CD4-positive, alpha-beta memory T cell (primary cell): Measurements from ENCODE around the gene SIRT4. TPM values are rescaled to one million over a fixed set of nuclear protein-coding genes. Genes with fewer than 3 reads are reported as not detected.
"Not testable (repeated sequence)": the region's sequence is repeated elsewhere in the genome, so short reads cannot be mapped to it uniquely, and the experiment has no call there.

Experiments
- CTCF ChIA-PET: fragments of 350-600 bp; sonication (Branson Sonifier 250); formaldehyde crosslinking; loops from one replicate; lab custom pipeline; 2021; ENCODE audit warnings: inconsistent platforms; ENCODE audit not compliant: partially characterized antibody; lab: Charles Lee
- POLR2A ChIA-PET: fragments of 350-600 bp; sonication (Branson Sonifier 250); formaldehyde crosslinking; loops from one replicate; lab custom pipeline; 2021; ENCODE audit not compliant: partially characterized antibody; lab: Charles Lee
- DNase-seq, 5 donors: peaks; one replicate each; pipeline versions ENCODE4 v3.0.0 to v3.0.0-alpha.2; 2020 to 2022; ENCODE audit warnings: mixed read lengths in 1 of 5
- H3K27ac ChIP-seq: one replicate; pipeline ENCODE4 v1.7.0; 2013; ENCODE audit warnings: low read depth, low read length
- H3K27me3 ChIP-seq: 2 replicates; pipeline ENCODE4 v1.7.0; 2013; ENCODE audit warnings: mild to moderate bottlenecking, low read length, moderate library complexity; ENCODE audit not compliant: insufficient read depth
- H3K36me3 ChIP-seq: 2 replicates; pipeline ENCODE4 v1.7.0; 2013; ENCODE audit warnings: mild to moderate bottlenecking, low read length, moderate library complexity; ENCODE audit not compliant: insufficient read depth
- H3K4me1 ChIP-seq: 2 replicates; pipeline ENCODE4 v1.7.0; 2013; ENCODE audit warnings: mild to moderate bottlenecking, low read length, moderate library complexity; ENCODE audit not compliant: insufficient read depth
- H3K4me3 ChIP-seq, 2 donors: one replicate each; pipeline ENCODE4 v1.7.0; 2013; ENCODE audit warnings: low read length in 2 of 2, mild to moderate bottlenecking in 1 of 2
- H3K9me3 ChIP-seq, 2 donors: one replicate each; pipeline ENCODE4 v1.7.0; 2013; ENCODE audit warnings: low read length in 2 of 2, control low read depth in 1 of 2; ENCODE audit not compliant: control insufficient read depth in 1 of 2
- H3K27ac Mint-ChIP-seq, 7 donors: one replicate each; pipeline ENCODE4 v1.8.0; 2020 to 2021; ENCODE audit warnings: mixed read lengths in 7 of 7, mild to moderate bottlenecking in 6 of 7, inconsistent platforms in 3 of 7, moderate library complexity in 3 of 7
- H3K27me3 Mint-ChIP-seq, 2 donors: one replicate each; pipeline ENCODE4 v1.8.0; 2020 to 2021; ENCODE audit warnings: mixed read lengths in 2 of 2
- H3K36me3 Mint-ChIP-seq, 2 donors: one replicate each; pipeline ENCODE4 v1.8.0; 2020 to 2021; ENCODE audit warnings: mixed read lengths in 2 of 2, inconsistent platforms in 1 of 2, mild to moderate bottlenecking in 1 of 2
- H3K4me1 Mint-ChIP-seq, 4 donors: one replicate each; pipeline ENCODE4 v1.8.0; 2020 to 2021; ENCODE audit warnings: mixed read lengths in 4 of 4, mild to moderate bottlenecking in 1 of 4
- H3K4me3 Mint-ChIP-seq, 8 donors: one replicate each; pipeline ENCODE4 v1.8.0; 2020 to 2021; ENCODE audit warnings: mixed read lengths in 8 of 8, mild to moderate bottlenecking in 7 of 8, moderate library complexity in 6 of 8, inconsistent platforms in 3 of 8
- H3K9me3 Mint-ChIP-seq, 8 donors: one replicate each; pipeline ENCODE4 v1.8.0; 2020 to 2021; ENCODE audit warnings: mixed read lengths in 8 of 8, mild to moderate bottlenecking in 5 of 8, inconsistent platforms in 3 of 8, moderate library complexity in 1 of 8
- intact Hi-C: fragments of 100-400 bp; cut with micrococcal nuclease; formaldehyde crosslinking; loops from one replicate; pipeline ENCODE4 v1.15.1; 2023
- polyA plus RNA-seq, 2 donors: library from polyadenylated mRNA; unstranded; fragments of 300-500 nt; fragmentation: Illumina TruSeq; gene quantifications; one replicate each; pipeline ENCODE4 v1.2.3, GENCODE V29; 2021
- total RNA-seq, 2 experiments: library from RNA; stranded (reverse); gene quantifications; one replicate each; pipeline ENCODE4 v1.2.3, GENCODE V29; 2021

SIRT4 gene, protein sequence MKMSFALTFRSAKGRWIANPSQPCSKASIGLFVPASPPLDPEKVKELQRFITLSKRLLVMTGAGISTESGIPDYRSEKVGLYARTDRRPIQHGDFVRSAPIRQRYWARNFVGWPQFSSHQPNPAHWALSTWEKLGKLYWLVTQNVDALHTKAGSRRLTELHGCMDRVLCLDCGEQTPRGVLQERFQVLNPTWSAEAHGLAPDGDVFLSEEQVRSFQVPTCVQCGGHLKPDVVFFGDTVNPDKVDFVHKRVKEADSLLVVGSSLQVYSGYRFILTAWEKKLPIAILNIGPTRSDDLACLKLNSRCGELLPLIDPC
- total RNA-seq: 1 to 10 TPM; 4.9 to 5.9 TPM
- polyA plus RNA-seq: 1 to 10 TPM in 1 of 2 donors, under 1 TPM in 1; 0.46 to 2.2 TPM

GRCh38 chr12:120301962-120302815 is at the start of gene SIRT4:
TSS of gene SIRT4 (plus strand) at chr12:120302321. CDS start at chr12:120303562, 1,241 bp downstream.
- peaks cover 6 to 10% (median 8%) of the 10 kb centered on the region in 4 donors for H3K4me1 Mint-ChIP-seq
- no peaks in the 10 kb centered on the region for H3K36me3 ChIP-seq
- peak within 1 kb of the TSS; percentile 93 to 98 (median 96) for H3K4me3 Mint-ChIP-seq
- peak within 1 kb of the TSS; percentile 65 to 94 for H3K4me3 ChIP-seq
- H3K27me3 Mint-ChIP-seq: no peaks in the 10 kb centered on the region
- CTCF ChIA-PET: interaction anchor here (0.6 to 3.9 kb wide), 23 partner anchors 8 to 257 kb away, joined by 3 to 69 read pairs (median 4); partner anchors contain the start of genes RNU4-1, RNU4-2, RPLP0 and SRSF9
- H3K36me3 Mint-ChIP-seq: peaks cover 0 to 2% of the 10 kb centered on the region in 2 donors
- peak within 1 kb of the TSS; percentile 77 to 95 (median 93) for H3K27ac Mint-ChIP-seq
- H3K27me3 ChIP-seq: no peaks in the 10 kb centered on the region
- H3K4me1 ChIP-seq: peaks cover 3% of the 10 kb centered on the region
- H3K9me3 Mint-ChIP-seq: no peaks in the 10 kb centered on the region
- POLR2A ChIA-PET: interaction anchor here (0.7 to 4.4 kb wide), 25 partner anchors 8 to 411 kb away, joined by 3 to 207 read pairs (median 4); partner anchors contain the start of genes COQ5, DYNLL1, PLA2G1B and POP5
- intact Hi-C loops: loop anchor here (1.0 kb wide), 2 partner anchors 9 to 15 kb away; partner anchors contain the start of gene RNU4-1
- DNase-seq: peak; percentile 87 to 91 (median 88)
- no peaks in the 10 kb centered on the region for H3K9me3 ChIP-seq
- peak within 1 kb of the TSS; percentile 62 for H3K27ac ChIP-seq

DNA sequence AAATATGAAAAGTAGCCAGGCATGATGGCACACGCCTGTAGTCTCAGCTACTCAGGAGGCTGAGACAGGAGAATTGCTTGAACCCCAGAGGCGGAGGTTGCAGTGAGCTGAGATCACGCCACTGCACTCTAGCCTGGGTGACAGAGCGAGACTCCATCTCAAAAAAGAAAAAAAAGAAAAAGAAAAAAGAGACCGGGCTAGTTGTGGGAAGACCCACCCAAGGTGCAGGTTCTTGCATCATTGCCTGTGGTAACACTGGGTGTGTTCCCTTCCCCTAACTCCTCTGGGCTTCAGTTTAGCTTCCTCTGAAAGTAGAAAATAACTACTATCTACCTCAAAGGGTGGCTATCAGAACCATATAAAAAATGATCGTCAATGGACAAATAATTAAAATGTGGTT is 48.8 kb upstream of the SIRT4 start:
- CTCF ChIA-PET: interaction anchor here (1.5 to 32.3 kb wide), 5 partner anchors 11 to 52 kb away, joined by 7 to 1075 read pairs (median 17); partner anchors contain the start of genes PXN and RPLP0
- intact Hi-C loops, H3K36me3 ChIP-seq, H3K27me3 Mint-ChIP-seq, H3K9me3 Mint-ChIP-seq, H3K27me3 ChIP-seq, H3K9me3 ChIP-seq: not testable (repeated sequence)
- Histone ChIP-seq H3K4me1 (peaks cover 99% of the 10 kb centered on the region), H3K27ac (peak overlapping the region; percentile 66), H3K4me3 (peak overlapping the region in 1 of 2 donors; percentile 33)
- peak; percentile 79 to 86 (median 82) for DNase-seq
- Mint-ChIP-seq H3K4me3 (peak overlapping the region; percentile 69 to 89 (median 80)), H3K36me3 (peaks cover 14 to 42% of the 10 kb centered on the region in 2 donors), H3K4me1 (peaks cover 68 to 96% (median 84%) of the 10 kb centered on the region in 4 donors), H3K27ac (peak overlapping the region; percentile 84 to 99 (median 97))
- POLR2A ChIA-PET: interaction anchor here (1.9 to 13.9 kb wide), 8 partner anchors 10 to 52 kb away, joined by 5 to 301 read pairs (median 60); partner anchors contain the start of genes PXN, RNU4-1, RNU4-2 and RPLP0

GRCh38 chr12:120254809-120255208 is 47.3 kb upstream of the SIRT4 start:
- Histone ChIP-seq H3K4me1 (peaks cover 99% of the 10 kb centered on the region), H3K27ac (peak overlapping the region; percentile 66), H3K9me3 (no peaks in the 10 kb centered on the region), H3K27me3 (no peaks in the 10 kb centered on the region), H3K36me3 (no peaks in the 10 kb centered on the region), H3K4me3 (no peak overlapping the region)
- intact Hi-C loops: no loop called here
- Mint-ChIP-seq H3K9me3 (peaks cover 0 to 3% (median 0%) of the 10 kb centered on the region in 8 donors), H3K27me3 (no peaks in the 10 kb centered on the region), H3K4me3 (peak overlapping the region in 7 of 8 donors; percentile 29 to 80 (median 68)), H3K27ac (peak overlapping the region; percentile 84 to 99 (median 97)), H3K4me1 (peaks cover 64 to 93% (median 79%) of the 10 kb centered on the region in 4 donors), H3K36me3 (peaks cover 13 to 43% of the 10 kb centered on the region in 2 donors)
- POLR2A ChIA-PET: interaction anchor here (9.9 to 13.9 kb wide), 4 partner anchors 9 to 53 kb away, joined by 94 to 301 read pairs (median 190); partner anchors contain the start of genes PXN, RNU4-1, RNU4-2 and RPLP0
- CTCF ChIA-PET: interaction anchor here (15.8 to 32.3 kb wide), 2 partner anchors 10 to 30 kb away, joined by 192 to 1075 read pairs; partner anchors contain the start of gene PXN
- no peak for DNase-seq

- intact Hi-C loops: no loop called here
- CTCF ChIA-PET: interaction anchor here (1.0 to 32.3 kb wide), 6 partner anchors 8 to 56 kb away, joined by 3 to 1075 read pairs (median 7); partner anchors contain the start of genes PXN, RPLP0 and SIRT4
- Mint-ChIP-seq H3K4me1 (peaks cover 64 to 94% (median 82%) of the 10 kb centered on the region in 4 donors), H3K4me3 (peak overlapping the region in 7 of 8 donors; percentile 20 to 71 (median 41)), H3K27ac (peak overlapping the region; percentile 77 to 96 (median 91)), H3K36me3 (peaks cover 14 to 48% of the 10 kb centered on the region in 2 donors), H3K9me3 (peaks cover 0 to 3% (median 0%) of the 10 kb centered on the region in 8 donors), H3K27me3 (no peaks in the 10 kb centered on the region)
- POLR2A ChIA-PET: interaction anchor here (1.1 to 13.9 kb wide), 4 partner anchors 6 to 56 kb away, joined by 5 to 338 read pairs (median 156); partner anchors contain the start of genes PXN, RNU4-2 and RPLP0
- H3K27me3 ChIP-seq: no peaks in the 10 kb centered on the region
- peaks cover 100% of the 10 kb centered on the region for H3K4me1 ChIP-seq
- no peaks in the 10 kb centered on the region for H3K9me3 ChIP-seq
- no peaks in the 10 kb centered on the region for H3K36me3 ChIP-seq
- H3K27ac ChIP-seq: no peak overlapping the region
- no peak for DNase-seq
- H3K4me3 ChIP-seq: no peak overlapping the region
Measured at GRCh38 chr12:120257041-120257821, 44.9 kb upstream of the SIRT4 start.

DNA sequence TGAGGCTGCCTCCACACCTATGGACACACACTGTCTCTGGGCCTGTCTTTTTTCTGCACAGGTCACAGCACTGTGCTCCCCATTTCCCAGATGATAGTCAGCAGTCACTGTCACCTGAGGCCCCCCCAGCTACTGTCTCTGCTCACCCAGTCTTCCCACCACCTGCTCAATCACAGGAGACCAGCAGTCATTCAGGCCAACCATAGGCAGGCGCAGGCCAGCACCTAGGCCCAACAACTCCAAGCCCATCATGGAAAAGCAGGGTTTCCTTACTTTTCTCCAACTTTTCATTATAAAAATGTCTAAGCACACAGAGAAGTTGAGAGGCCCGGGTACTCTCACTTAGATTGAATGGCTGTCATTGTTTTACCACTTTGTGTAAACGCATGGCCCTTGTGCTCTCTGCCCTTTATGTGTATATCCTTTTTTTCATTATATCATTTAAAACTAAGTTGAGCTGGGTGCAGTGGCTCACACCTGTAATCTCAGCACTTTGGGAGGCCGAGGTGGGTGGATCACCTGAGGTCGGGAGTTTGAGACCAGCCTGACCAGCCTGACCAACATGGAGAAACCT is 43.7 kb upstream of the SIRT4 start:
- H3K27me3 Mint-ChIP-seq: no peaks in the 10 kb centered on the region
- Histone ChIP-seq H3K4me3 (no peak overlapping the region), H3K4me1 (peaks cover 100% of the 10 kb centered on the region), H3K36me3 (no peaks in the 10 kb centered on the region), H3K27me3 (no peaks in the 10 kb centered on the region), H3K27ac (no peak overlapping the region), H3K9me3 (no peaks in the 10 kb centered on the region)
- ChIA-PET CTCF (interaction anchor here (0.6 to 32.3 kb wide), 6 partner anchors 11 to 1221 kb away, joined by 3 to 1075 read pairs (median 3); partner anchors contain the start of gene RPLP0), POLR2A (interaction anchor here (0.9 to 12.5 kb wide), 4 partner anchors 31 to 133 kb away, joined by 3 to 338 read pairs (median 90); partner anchors contain the start of genes RNU4-1, RNU4-2 and RPLP0)
- intact Hi-C loops: no loop called here
- H3K9me3 Mint-ChIP-seq: peaks cover 0 to 3% (median 0%) of the 10 kb centered on the region in 8 donors
- H3K4me3 Mint-ChIP-seq: peak overlapping the region; percentile 4 to 72 (median 60)
- DNase-seq: no peak
- H3K27ac Mint-ChIP-seq: peak overlapping the region; percentile 79 to 96 (median 88)
- peaks cover 65 to 94% (median 83%) of the 10 kb centered on the region in 4 donors for H3K4me1 Mint-ChIP-seq
- H3K36me3 Mint-ChIP-seq: peaks cover 21 to 56% of the 10 kb centered on the region in 2 donors
